ENCODE results near the gene KHDC4.

GRCh38 chr1:155968670-155969069, 34.5 kb upstream of the KHDC4 start:
- TF ChIP-seq CTCF (conservative IDR thresholded peaks at IDR 0.05 in 1 of 2, IDR thresholded peaks at IDR 0.05 in 1 of 2; ENCODE audit: extremely low read depth in 1 of 2, insufficient read depth in 1 of 2, low read depth in 1 of 2, low read length in 2 of 2) (no peak), EZH2 (IDR thresholded peaks at IDR 0.05; ENCODE audit: borderline replicate concordance, low read length) (no peak)
